SK-MEL-5 (cell line): Measurements from ENCODE around the gene ERFL. TPM values are rescaled to one million over a fixed set of nuclear protein-coding genes. Genes with fewer than 3 reads are reported as not detected.

ENCODE experiments used
- DNase-seq: peaks from one replicate; pipeline ENCODE4 v3.0.0-alpha.2; 2016; ENCODE audit warnings: low read depth, low spot score
- in situ Hi-C: cut with HindIII; loops from 2 replicates; pipeline ENCODE4 v1.10.0; 2016; ENCODE audit warnings: low sequenced_read_pairs, high pct_unique_total_duplicates, low pct_unique_long_range_greater_than_20kb
- total RNA-seq: library from RNA; depleted of rRNA; stranded (reverse); fragments of >200 nt; shearing (Covaris generic); gene quantifications from 2 replicates; pipeline ENCODE4 v1.2.3, GENCODE V29; 2014

The ERFL gene
- total RNA-seq, 1 experiment from 2014 or later: not detected

DNA sequence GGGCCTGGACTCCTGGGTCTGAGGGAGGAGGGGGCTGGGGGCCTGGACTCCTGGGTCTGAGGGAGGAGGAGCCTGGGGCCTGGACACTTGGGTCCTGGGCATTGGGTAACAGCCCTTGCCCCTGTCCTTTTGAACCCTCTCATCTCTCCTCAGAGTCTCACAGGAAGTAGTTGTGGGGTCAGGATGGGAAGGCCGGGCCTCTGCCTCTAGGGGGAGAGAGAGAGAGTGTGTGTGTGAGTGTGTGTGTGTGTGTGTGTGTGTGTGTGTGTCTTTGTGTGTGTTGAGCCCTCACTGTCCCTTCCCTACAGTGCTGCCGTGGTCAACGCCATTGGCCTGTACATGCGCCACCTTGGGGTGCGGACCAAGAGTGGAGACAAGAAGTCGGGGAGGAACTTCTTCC is 34.4 kb downstream of the ERFL start:
- in situ Hi-C loops: no loop called here
- DNase-seq: peak; percentile 38

DNA sequence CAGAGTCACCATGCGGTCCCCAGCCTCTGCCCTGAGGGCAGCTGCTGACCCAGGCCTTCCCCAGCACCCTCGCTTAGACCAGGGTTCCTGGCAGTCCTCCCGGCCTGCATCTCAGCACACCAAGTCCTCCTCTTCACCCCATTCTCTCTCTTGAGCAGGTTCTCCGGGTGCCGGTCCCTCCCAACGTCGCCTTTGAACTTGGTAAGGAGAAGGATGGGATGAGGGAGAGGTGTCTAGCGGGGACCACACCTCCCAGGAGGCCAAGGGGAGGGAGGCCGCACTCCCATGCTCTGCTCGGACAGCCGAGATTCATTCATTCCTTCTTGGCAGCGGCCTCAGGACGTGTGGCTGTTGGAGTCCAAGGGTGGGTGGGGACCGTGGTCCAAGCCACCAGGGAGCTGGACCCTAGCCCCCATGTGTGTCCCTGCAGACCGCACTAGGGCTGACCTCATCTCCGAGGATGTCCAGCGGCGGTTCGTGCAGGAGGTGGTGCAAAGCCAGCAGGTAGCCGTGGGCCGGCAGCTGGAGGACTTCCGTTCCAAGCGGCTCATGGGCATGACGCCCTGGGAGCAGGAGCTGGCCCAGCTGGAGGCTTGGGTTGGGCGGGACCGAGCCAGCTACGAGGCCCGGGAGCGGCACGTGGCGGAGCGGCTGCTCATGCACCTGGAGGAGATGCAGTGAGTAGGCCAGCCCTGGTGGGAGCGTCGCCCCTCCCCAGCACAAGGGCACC is 35.9 kb downstream of the ERFL start:
- no peak for DNase-seq
- in situ Hi-C loops: no loop called here

DNA sequence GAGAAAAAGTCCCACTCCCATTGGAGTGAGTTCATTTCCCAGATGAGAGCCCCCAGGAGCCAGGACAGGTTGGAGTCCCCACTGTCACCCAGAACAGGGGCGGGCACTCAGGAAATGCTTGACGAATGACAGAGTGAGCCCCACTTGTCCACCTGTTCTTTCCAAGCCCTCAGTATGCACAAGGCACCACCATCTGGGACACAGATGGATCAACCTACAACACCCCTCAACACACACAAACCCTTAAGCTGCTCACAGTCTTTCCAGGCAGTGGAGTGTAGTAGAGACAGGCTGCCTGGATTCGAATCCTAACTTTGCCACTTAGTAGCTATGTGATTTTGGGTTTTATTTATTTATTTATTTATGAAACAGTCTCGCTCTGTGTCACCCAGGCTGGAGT is 37.3 kb downstream of the ERFL start:
- in situ Hi-C loops: no loop called here
- DNase-seq: no peak

DNA sequence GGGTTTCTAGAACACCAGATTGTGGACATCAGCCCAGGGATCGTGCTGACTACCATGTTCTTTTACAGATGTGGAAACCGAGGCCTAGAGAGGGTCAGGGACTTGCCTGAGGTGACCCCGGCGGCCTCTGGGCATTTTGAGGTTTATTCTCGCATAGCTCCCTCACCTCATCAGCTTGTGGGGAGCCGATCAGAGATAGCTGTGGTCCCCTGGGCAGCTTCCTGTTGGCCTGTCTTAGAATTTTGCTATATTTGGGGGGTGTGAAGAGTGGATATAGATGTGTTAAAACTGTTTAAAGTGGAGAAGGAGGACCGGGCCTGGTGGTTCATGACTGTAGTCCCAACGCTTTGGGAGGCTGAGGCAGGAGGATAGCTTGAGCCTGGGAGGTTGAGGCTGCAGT is 38.4 kb downstream of the ERFL start:
- in situ Hi-C loops: no loop called here
- no peak for DNase-seq

DNA sequence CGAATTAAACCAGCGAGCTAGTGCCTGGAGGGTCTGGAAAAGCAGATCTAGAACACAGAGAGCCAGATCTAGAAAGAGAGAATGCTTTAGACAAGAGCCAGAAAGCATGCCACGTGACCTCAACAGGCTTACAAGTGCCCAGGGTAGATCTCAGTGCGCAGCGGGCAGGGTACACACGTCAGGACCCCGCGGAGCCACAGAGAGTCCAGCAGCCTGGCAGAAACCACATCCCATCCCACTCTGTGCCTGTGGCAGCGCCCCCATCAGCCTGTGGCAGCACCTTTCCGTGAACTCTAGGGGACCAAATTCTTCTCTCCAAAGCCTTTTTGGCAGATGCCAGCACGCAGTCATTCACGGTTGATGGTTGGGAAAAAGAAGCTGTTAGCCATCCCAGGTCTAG is 39.3 kb downstream of the ERFL start:
- no peak for DNase-seq
- in situ Hi-C loops: no loop called here

DNA sequence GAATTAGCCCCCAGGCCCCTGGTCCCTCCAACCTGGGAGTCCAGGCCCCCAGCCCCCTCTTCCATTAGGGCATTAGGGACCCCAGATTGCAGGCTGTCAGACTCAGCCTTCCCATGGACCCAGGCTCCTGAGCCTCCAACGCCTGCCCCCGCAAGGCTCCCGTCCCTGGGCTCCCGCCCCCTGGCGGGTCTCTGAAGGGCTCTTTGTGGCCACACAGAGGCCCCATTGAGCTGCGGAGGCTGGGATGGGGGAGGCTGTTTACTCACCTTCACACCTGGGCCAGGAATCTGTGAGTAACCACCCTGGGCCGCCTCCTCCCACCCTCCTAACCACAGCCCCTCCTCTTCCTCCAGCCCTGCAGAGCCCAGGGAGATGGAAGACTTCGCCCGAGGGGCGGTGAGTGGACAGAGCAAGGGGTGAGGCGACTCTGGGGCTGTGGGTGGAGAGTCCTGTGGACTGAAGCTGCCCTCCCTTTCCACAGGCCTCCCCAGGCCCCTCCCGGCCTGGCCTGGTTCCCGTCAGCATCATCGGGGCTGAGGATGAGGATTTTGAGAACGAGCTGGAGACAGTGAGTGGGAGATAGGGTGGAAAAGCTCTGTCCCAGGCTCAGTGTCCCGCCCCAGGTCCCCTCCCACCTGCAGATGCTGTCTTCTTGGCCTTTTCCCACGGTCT is 40.4 kb downstream of the ERFL start:
- no peak for DNase-seq
- in situ Hi-C loops: no loop called here

DNA sequence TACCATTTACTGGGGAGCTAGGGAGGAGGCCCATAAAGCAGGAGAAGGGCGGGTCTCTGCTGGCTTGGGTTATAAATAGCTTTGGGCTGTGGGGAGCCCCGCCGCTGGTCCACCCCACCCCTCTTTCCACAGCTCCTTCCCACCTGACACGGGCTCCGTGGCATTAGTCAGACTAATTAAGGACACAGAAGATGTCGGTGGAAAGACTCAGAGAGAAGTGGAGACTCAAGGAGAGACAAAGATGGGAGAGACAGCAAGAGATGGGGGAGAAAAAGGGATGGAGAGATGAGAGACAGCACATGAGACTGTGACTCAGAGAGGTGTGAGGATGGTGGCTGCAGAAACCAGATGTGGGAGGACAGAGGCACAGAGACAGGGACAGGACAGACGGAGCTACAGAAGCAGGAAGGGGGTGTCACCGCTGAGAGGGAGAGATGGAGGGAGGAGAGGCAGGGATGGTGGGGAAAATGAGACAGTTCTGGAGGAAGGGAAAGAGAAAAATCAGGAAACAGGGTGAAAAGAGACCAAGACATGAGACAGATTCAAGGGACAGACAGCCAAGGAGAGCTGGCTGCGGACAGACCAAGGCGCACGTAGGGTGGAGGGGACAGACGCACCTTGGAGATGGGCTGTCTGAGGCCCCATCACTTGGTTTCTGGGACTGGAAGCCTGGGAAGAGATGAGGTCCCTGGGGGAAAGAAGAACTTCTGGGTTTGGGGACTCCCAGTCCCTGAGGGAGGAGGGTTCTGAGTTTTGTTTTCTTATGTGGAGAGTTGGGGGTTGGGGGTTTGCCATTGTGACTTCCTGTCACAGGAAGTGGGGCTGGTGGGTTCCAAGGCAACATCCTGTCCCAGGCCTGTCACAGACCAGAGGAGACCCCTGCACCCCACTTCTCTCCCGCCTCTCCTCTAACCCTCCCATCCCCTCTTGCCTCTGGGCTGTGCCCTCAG is 41.2 kb downstream of the ERFL start:
- in situ Hi-C loops: no loop called here
- DNase-seq: no peak

DNA sequence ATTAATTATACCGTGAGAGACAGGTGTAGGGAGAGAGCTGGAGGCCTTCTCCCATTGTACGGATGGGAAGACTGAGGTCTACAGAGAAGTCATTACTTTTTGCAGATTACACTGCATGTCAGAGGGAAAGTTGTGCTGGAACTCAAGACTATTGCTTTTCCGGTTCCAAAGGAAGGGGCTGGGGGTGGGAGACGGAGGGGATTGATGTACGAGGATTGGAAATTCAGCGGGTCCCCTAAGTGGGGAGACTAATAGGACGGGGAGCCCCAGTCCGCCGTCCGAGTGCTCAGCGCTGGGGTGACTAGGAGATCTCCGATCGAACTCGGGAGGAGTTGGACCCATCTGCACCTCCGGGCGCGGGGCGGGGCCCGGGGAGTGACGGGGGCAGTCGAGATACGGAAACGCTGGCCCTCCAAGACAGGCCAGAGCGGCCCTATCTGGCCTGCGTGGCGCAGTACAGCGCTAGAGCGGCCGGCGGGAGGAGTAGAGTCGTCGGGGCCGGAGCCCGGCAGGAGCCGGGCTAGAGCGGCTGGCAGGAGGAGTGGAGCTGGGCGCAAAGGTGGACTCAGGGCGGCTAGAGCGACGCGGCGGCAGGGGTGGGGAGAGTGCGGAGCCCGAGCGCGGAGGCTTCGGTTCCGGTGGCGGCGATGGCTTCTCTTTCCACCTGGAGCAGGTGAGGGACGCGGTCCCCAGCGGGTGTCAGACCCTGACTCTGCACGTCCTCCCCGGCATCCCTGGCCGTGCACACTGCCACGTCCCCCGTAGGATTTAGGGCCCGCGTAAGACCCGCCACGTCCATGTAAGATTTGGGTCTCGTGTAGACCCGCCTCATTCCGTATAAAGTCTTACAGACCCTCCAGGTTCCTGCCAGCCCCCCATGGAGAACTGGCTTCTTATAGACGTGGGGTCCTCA is 44.2 kb downstream of the ERFL start:
- DNase-seq: peak; percentile 95
- in situ Hi-C loops: no loop called here

DNA sequence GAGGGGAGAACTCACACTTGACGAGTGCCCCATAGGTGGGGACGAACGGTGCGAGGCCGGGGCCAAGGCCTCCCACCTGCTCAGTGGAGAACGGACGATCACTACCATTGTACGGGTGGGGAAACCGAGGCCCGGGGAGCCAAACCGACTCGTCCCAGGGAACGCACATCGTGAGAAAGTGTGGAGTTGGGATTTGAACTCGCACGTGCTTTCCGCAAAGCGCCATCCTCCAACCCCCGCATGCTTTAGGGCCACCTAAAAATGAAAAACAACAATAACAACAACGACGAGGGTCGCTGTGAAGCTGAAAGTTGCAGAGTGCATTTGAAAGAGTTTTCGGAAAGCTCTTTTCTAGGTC is 44.8 kb downstream of the ERFL start:
- in situ Hi-C loops: no loop called here
- no peak for DNase-seq

DNA sequence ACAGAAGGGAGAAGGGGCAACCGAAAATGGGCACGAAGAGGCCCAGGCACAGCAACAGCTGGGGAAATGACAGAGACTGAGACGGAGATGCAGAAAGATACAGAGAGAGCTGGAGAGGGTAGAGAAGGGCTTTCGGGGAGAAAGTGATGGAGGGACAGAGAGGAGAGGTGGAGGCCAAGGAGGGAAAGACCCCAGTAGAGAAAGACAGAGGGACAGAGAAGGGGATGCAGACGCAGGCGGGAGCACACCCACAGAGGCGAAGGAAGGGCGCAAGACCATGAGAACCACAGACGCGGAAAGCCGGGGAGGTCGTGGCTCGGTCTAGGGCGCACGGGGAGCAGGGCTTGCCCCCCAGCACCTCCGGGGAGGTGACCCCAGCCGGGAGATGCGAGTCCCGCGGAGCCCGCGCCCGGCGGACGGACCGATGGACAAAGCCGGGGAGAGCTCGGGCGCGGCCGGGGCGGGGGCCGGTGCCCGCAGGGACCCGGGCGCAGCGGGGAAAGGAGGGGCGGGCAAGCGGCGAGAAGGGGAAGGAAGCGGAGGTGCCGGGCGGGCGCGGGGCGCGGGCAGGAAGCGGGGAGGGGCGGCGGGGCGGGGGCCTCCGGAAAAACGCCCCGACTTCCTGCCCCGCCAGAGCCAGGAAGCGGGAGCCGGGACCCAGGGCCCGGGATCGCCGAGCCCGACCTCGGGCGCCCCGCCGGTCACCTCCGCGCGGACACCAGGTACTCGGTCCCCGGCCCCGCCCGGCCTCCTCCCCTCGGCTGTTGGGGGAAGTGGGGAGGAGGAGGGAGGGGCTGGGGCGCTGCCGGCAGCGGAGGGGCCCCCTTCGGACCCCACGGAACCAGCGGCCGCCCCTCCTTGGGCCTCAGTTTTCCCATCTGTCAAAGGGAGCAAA is 45.4 kb downstream of the ERFL start, which contains the start of gene ARHGEF1:
Gene ARHGEF1, plus strand, starts transcription at position 617 of the 895 bp plus-strand sequence. CDS start 4,899 bp downstream, outside the sequence.
- DNase-seq: no peak
- in situ Hi-C loops: no loop called here

DNA sequence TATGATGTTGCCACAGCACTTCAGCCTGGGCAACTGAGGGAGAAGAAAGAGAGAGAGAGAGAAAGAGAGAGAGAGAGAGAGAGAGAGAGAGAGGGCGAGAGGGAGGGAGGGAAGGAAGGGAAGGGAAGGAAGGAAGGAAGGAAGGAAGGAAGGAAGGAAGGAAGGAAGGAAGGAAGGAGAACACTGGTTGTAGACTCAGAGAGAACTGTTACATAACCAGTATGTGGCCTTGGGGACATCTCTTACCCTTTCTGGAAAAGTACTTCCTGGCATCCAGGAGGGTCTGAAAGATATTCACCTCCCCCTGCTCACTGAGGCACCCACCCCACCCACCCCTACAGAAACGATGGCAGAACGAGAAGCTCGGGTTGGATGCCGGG is 47.9 kb downstream of the ERFL start:
- in situ Hi-C loops: no loop called here
- no peak for DNase-seq

DNA sequence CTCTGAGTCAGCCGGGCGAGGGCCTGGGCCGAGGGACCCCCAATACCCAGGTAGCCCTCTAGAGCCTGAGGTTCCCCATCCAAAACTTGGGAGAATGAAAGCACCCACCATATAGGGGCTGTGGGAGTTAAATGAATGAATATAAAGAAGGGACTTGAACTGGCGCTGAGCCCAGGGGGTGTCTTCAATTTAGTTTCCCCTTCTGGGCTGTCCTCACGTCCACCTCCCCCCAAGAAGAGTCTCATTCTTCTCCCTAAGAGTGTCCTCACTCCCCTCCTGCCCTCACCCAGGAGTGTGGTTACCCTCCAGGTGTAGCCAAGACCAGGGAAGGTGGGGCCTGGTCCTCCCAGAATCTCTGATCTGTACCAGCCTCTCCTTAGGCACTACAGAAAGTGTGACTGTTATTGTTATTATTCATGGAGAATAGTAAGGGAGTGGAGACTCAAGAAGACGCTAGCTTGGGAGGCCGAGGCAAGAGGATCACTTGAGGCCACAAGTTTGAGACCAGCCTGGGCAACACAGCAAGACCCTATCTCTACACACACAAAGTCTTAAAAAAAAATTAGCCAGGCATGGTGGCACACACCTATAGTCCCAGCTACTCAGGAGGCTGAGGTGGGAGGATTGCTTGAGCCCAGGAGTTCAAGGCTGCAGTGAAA is 48.5 kb downstream of the ERFL start:
- no peak for DNase-seq
- in situ Hi-C loops: no loop called here

DNA sequence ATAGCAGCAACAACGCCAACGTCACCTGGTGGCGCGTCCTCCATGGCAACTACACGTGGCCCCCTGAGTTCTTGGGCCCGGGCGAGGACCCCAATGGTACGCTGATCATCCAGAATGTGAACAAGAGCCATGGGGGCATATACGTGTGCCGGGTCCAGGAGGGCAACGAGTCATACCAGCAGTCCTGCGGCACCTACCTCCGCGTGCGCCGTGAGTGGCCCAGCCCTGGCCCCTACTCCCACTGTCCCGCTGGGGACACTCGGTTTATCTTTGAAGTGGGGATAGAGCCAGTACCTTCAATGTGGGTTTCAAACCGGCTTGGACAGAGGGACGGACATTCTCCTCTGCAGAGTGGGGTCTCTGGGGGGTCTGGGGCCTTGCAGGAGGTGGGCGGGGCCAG is 49.2 kb downstream of the ERFL start:
- in situ Hi-C loops: no loop called here
- DNase-seq: no peak

DNA sequence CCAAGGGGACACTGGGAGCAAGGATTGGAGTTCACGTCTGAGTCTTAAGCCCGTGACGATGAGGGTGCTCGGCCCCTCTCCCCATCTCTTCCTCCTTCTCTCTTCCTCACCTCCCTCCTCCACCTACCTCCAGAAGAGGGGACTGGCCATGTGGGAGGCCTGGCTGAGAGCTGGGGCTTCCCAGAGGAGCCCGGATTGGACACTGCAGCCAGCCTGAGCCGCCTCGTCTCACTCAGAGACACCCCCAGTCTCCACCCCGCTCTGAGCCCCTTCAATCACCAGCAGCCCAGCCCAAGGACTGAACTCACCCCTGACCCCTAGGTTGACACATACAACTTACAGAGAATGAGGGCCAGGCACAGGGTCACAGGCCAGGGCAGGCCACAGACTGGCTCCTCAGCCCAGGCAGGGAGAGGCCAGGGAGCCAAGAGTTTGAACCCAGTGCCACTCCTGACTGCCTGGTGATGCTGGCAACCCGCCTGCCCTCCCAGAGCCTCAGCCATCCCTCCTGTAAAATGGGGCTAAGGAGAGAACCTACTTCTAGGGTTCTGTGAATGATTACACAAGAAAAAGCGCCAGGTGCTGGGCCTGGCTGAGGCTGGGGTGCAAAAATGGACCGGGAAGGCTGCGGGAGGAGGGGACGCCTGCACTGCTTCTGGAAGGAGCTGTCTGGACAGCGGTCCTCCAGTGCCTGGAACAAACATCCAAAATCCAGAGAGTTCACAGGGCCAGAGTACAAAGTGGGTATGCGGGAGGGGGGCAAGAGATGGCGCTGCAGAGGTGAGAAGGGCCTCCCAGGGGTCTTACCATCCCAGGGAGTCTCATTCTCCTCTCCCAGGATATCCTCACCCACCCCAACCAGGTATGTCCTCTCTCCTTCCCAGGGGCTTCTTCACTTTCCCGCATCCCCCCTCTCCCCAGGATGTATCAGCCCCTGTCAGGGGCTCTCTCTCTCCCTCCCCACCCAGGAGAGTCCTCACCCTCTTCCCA is 50.0 kb downstream of the ERFL start:
- DNase-seq: no peak
- in situ Hi-C loops: no loop called here
